H1 (cell line): Measurements from ENCODE around the gene RECK. TPM values are rescaled to one million over a fixed set of nuclear protein-coding genes. Genes with fewer than 3 reads are reported as not detected.

Source experiments
- CBX5 ChIP-seq: fragments of 300-800, 300-1000 bp; sonication (generic); IDR thresholded peaks from 2 replicates; pipeline ENCODE4 v1.7.1; 2016; ENCODE audit warnings: antibody characterized with exemption, low read length, low read depth
- CHD7 ChIP-seq: fragments of 300-600 bp; sonication (generic); IDR thresholded peaks from 2 replicates; pipeline ENCODE4 v1.7.1; 2012; ENCODE audit warnings: low read length, moderate library complexity, mild to moderate bottlenecking, inconsistent platforms; ENCODE audit not compliant: insufficient replicate concordance
- EP300 ChIP-seq, 2 experiments: IDR thresholded peaks; 1 replicate in 1 of 2; 2 replicates in 1 of 2; pipeline ENCODE4 v1.6.1; 2011 to 2012; ENCODE audit warnings: low read depth in 2 of 2, low read length in 2 of 2, mild to moderate bottlenecking in 2 of 2, borderline replicate concordance in 1 of 2, inconsistent platforms in 1 of 2, moderate library complexity in 1 of 2
- KDM1A ChIP-seq: fragments of 200-600, 300-600 bp; sonication (generic); IDR thresholded peaks from 2 replicates; pipeline ENCODE4 v1.7.1; 2016; ENCODE audit warnings: mild to moderate bottlenecking, low read length, borderline replicate concordance
- KDM4A ChIP-seq: IDR thresholded peaks from one replicate; pipeline ENCODE4 v1.7.1; 2012; ENCODE audit warnings: low read depth, mild to moderate bottlenecking, moderate library complexity, low read length, inconsistent platforms; ENCODE audit not compliant: severe bottlenecking
- NRF1 ChIP-seq: IDR thresholded peaks from 2 replicates; pipeline ENCODE4 v1.6.1; 2011; ENCODE audit warnings: mild to moderate bottlenecking, low read depth, low read length, improper control_type of control experiment
- RAD21 ChIP-seq, 2 experiments: IDR thresholded peaks in 1 of 2; conservative IDR thresholded peaks in 1 of 2; 2 replicates each; pipeline ENCODE4 v1.6.1; 2011; ENCODE audit warnings: low read depth in 2 of 2, low read length in 2 of 2, improper control_type of control experiment in 1 of 2, inconsistent platforms in 1 of 2, mild to moderate bottlenecking in 1 of 2, moderate library complexity in 1 of 2
- TAF1 ChIP-seq: IDR thresholded peaks from 2 replicates; pipeline ENCODE4 v1.6.1; 2011; ENCODE audit warnings: mild to moderate bottlenecking, low read depth, low read length
- TAF7 ChIP-seq: optimal IDR thresholded peaks from 2 replicates; pipeline ENCODE3; 2011; ENCODE audit warnings: low read depth, mild to moderate bottlenecking, inconsistent platforms, low read length, moderate library complexity, borderline replicate concordance
- TBP ChIP-seq: IDR thresholded peaks from 2 replicates; pipeline ENCODE4 v1.6.1; 2011; ENCODE audit warnings: low read depth, low read length, improper control_type of control experiment
- TCF12 ChIP-seq: IDR thresholded peaks from 2 replicates; pipeline ENCODE4 v1.6.1; 2011; ENCODE audit warnings: low read depth, mild to moderate bottlenecking, low read length
- YY1 ChIP-seq: IDR thresholded peaks from 2 replicates; pipeline ENCODE4 v1.6.1; 2011; ENCODE audit warnings: low read depth, mild to moderate bottlenecking, low read length
- polyA plus RNA-seq, 7 experiments: library from polyadenylated mRNA; depleted of rRNA in 3 of 7; stranded (reverse) in 5 of 7; unstranded in 2 of 7; fragments of >200 nt in 5 of 7; fragments of 200-250 nt in 2 of 7; gene quantifications; 1 replicate in 5 of 7; 2 replicates in 1 of 7; 4 replicates in 1 of 7; pipeline versions ENCODE4 v1.2.1 to v1.2.3, GENCODE V29; 2011 to 2013; ENCODE audit warnings: missing spikeins in 2 of 7, mixed read lengths in 2 of 7
- total RNA-seq: library from RNA; stranded (reverse); fragmentation: NEBNext Ultra II Directional; extraction: Animal tissue kit (Norgen Biotek cat#: 25700); gene quantifications from 2 replicates; pipeline ENCODE4 v1.2.1, GENCODE V29; 2021

The RECK gene
- total and polyA plus RNA-seq, 2 of the 8 experiments (the other 6 are each of a cell fraction or from before 2014, with no cell fraction given), result 5.4 to 9.8 TPM

GRCh38 chr9:36100532-36100931, 63.8 kb downstream of the RECK start (continued):
- TF ChIP-seq EP300 (IDR thresholded peaks at IDR 0.05; ENCODE audit: borderline replicate concordance in 1 of 2, low read depth in 2 of 2, low read length in 2 of 2), result no peak
- TF ChIP-seq KDM1A, result no peak
- TF ChIP-seq CHD7, result peak; percentile 44
- no peak for TF ChIP-seq TAF1
- TF ChIP-seq CBX5, result no peak
- TF ChIP-seq KDM4A, result no peak
- no peak for TF ChIP-seq TAF7
- no peak for TF ChIP-seq YY1
- TF ChIP-seq TCF12, result no peak
- TF ChIP-seq RAD21 (IDR thresholded peaks at IDR 0.05 in 1 of 2, conservative IDR thresholded peaks at IDR 0.05 in 1 of 2; ENCODE audit: low read depth in 2 of 2, low read length in 2 of 2), result peak in 1 of 2 experiments; percentile 28; a peak in 2 of 4 replicates
- TF ChIP-seq TBP, result peak; percentile 34; the same call in 1 of the 2 replicates
- TF ChIP-seq NRF1, result no peak
